B cell (primary cell): Measurements from ENCODE around the gene HOXA9. TPM values are rescaled to one million over a fixed set of nuclear protein-coding genes. Genes with fewer than 3 reads are reported as not detected.

Experiments used
- ATAC-seq: fragments of 200-7000 bp; cut with Tn5 transposase; one replicate; pipeline ENCODE4 v1.10.0; 2021; ENCODE audit warnings: low read depth, mild to moderate bottlenecking, moderate number of reproducible peaks, moderate library complexity
- CTCF ChIA-PET: fragments of 350-600 bp; sonication (Branson Sonifier 250); formaldehyde crosslinking; loops from one replicate; lab custom pipeline; 2021; ENCODE audit warnings: antibody characterized with exemption, inconsistent platforms; lab: Charles Lee
- POLR2A ChIA-PET: fragments of 350-600 bp; sonication (Branson Sonifier 250); formaldehyde crosslinking; loops from one replicate; lab custom pipeline; 2021; ENCODE audit warnings: antibody characterized with exemption; lab: Charles Lee
- DNase-seq: peaks from one replicate; pipeline ENCODE4 v3.0.0; 2013
- H2AFZ ChIP-seq: 2 replicates; pipeline ENCODE4 v1.6.1; 2012; ENCODE audit warnings: mild to moderate bottlenecking, low read depth, low read length; ENCODE audit not compliant: insufficient read depth, poor library complexity, severe bottlenecking
- H3K27ac ChIP-seq, 2 donors: 1 replicate in 1 of 2; 2 replicates in 1 of 2; pipeline ENCODE4 v1.5.1; 2012 to 2013; ENCODE audit warnings: low read length in 2 of 2, mild to moderate bottlenecking in 2 of 2, moderate library complexity in 1 of 2
- H3K27me3 ChIP-seq, 4 experiments: fragments of 200-600 bp in 1 of 4; sonication (generic) in 1 of 4; replicated peaks in 1 of 4; 1 replicate in 2 of 4; 2 replicates in 2 of 4; pipeline versions ENCODE4 v1.6.1 to v1.7.0; 2013 to 2016; ENCODE audit warnings: low read length in 3 of 4, mild to moderate bottlenecking in 2 of 4, mixed read lengths in 1 of 4, moderate library complexity in 1 of 4; ENCODE audit not compliant: insufficient read depth in 4 of 4, control insufficient read depth in 3 of 4; ENCODE audit errors: control extremely low read depth in 1 of 4
- H3K36me3 ChIP-seq, 2 experiments: replicated peaks in 1 of 2; 1 replicate in 1 of 2; 2 replicates in 1 of 2; pipeline versions ENCODE4 v1.6.1 to v1.7.1; 2013; ENCODE audit warnings: low read length in 1 of 2; ENCODE audit not compliant: insufficient read depth in 2 of 2, control insufficient read depth in 1 of 2; ENCODE audit errors: control extremely low read depth in 1 of 2, extremely low read depth in 1 of 2
- H3K4me1 ChIP-seq, 2 donors: fragments of 200-600 bp in 1 of 2; sonication (generic) in 1 of 2; 1 replicate in 1 of 2; 2 replicates in 1 of 2; pipeline versions ENCODE4 v1.5.1 to v1.6.1; 2013 to 2017; ENCODE audit warnings: low read length in 2 of 2; ENCODE audit not compliant: control insufficient read depth in 2 of 2, insufficient read depth in 2 of 2
- H3K4me2 ChIP-seq: replicated peaks from 2 replicates; pipeline ENCODE3; 2012; ENCODE audit warnings: mild to moderate bottlenecking, low read depth, low read length; ENCODE audit not compliant: poor library complexity, severe bottlenecking
- H3K4me3 ChIP-seq, 5 experiments: fragments of 200-600 bp in 1 of 5; sonication (generic) in 1 of 5; 1 replicate in 3 of 5; 2 replicates in 2 of 5; pipeline versions ENCODE4 v1.5.1 to v1.7.0; 2011 to 2016; ENCODE audit warnings: low read length in 4 of 5, mild to moderate bottlenecking in 4 of 5, low read depth in 2 of 5, control low read depth in 1 of 5, moderate library complexity in 1 of 5; ENCODE audit not compliant: insufficient read depth in 1 of 5; ENCODE audit errors: control extremely low read depth in 1 of 5, extremely low read depth in 1 of 5
- H3K79me2 ChIP-seq: fragments of 200-600 bp; sonication (generic); one replicate; pipeline ENCODE4 v1.6.0; 2016; ENCODE audit warnings: low read length; ENCODE audit not compliant: control insufficient read depth, insufficient read depth
- H3K9ac ChIP-seq: fragments of 200-600 bp; sonication (generic); 2 replicates; pipeline ENCODE4 v1.6.1; 2017; ENCODE audit warnings: mild to moderate bottlenecking, low read length, moderate library complexity
- H3K9me3 ChIP-seq, 3 donors: one replicate each; pipeline versions ENCODE4 v1.6.1 to v1.7.1; 2013; ENCODE audit warnings: low read length in 2 of 3; ENCODE audit not compliant: control insufficient read depth in 2 of 3, insufficient read depth in 1 of 3; ENCODE audit errors: control extremely low read depth in 1 of 3
- H4K20me1 ChIP-seq: 2 replicates; pipeline ENCODE4 v1.6.0; 2012; ENCODE audit warnings: mild to moderate bottlenecking, low read length; ENCODE audit not compliant: insufficient read depth, control insufficient read depth, poor library complexity, severe bottlenecking
- H3K27ac Mint-ChIP-seq: one replicate; pipeline ENCODE4 v1.8.0; 2021; ENCODE audit warnings: mixed read lengths
- H3K27me3 Mint-ChIP-seq: one replicate; pipeline ENCODE4 v1.8.0; 2021; ENCODE audit warnings: mixed read lengths
- H3K4me1 Mint-ChIP-seq: one replicate; pipeline ENCODE4 v1.8.0; 2021; ENCODE audit warnings: mixed read lengths
- H3K4me3 Mint-ChIP-seq: one replicate; pipeline ENCODE4 v1.8.0; 2021; ENCODE audit warnings: mixed read lengths
- H3K9me3 Mint-ChIP-seq: one replicate; pipeline ENCODE4 v1.8.0; 2022; ENCODE audit warnings: mixed read lengths; ENCODE audit not compliant: insufficient read depth
- CTCF ChIP-seq: fragments of 200-600 bp; IDR thresholded peaks from one replicate; pipeline ENCODE4 v1.8.0; 2022; ENCODE audit warnings: antibody characterized with exemption, mild to moderate bottlenecking
- EZH2 ChIP-seq: IDR thresholded peaks from 2 replicates; pipeline ENCODE4 v1.6.1; 2012; ENCODE audit warnings: borderline replicate concordance, low read depth, mild to moderate bottlenecking, moderate library complexity, low read length; ENCODE audit not compliant: insufficient read depth, poor library complexity, severe bottlenecking
- WGBS: methylation state at CpG from one replicate; pipeline ENCODE4 v1.1.5; 2013; ENCODE audit warnings: missing lambda C conversion rate; ENCODE audit not compliant: insufficient coverage; 5-methylcytosine and 5-hydroxymethylcytosine counted together
- intact Hi-C: fragments of 100-400 bp; cut with micrococcal nuclease; formaldehyde crosslinking; loops from one replicate; pipeline ENCODE4 v1.10.0; 2022
- polyA plus RNA-seq: library from polyadenylated mRNA; depleted of rRNA; stranded (reverse); fragments of >200 nt; gene quantifications from 2 replicates; pipeline ENCODE4 v1.2.3, GENCODE V29; 2012
- total RNA-seq, 2 donors: library from RNA; stranded (reverse); fragments of 120-200 nt in 1 of 2; gene quantifications; 1 replicate in 1 of 2; 2 replicates in 1 of 2; pipeline versions ENCODE4 v1.2.3 to v1.2.4, GENCODE V29; 2013 to 2022

Gene HOXA9
- total and polyA plus RNA-seq, 2 donors (not counting 1 experiment from before 2014, with no cell fraction given): 0.07 TPM; not detected in 1

GRCh38 chr7:27197137-27198042, 32.1 kb upstream of the HOXA9 start:
- ATAC-seq (no peak), DNase-seq (no peak)
- WGBS: 15% methylated on average over 7 of the region's 18 CpGs
- no peaks in the 10 kb centered on the region for H3K9me3 Mint-ChIP-seq
- CTCF ChIA-PET: interaction anchor here (1.4 to 2.5 kb wide), 3 partner anchors 11 to 49 kb away, joined by 4 to 11 read pairs (median 8); partner anchors contain the start of genes HOXA11 and HOXA6
- no peak overlapping the region for H3K4me3 Mint-ChIP-seq
- Histone ChIP-seq H3K4me1 (peaks cover 47 to 64% of the 10 kb centered on the region in 2 donors), H3K4me3 (no peak overlapping the region), H2AFZ (no peak overlapping the region), H3K9me3 (peaks cover 0 to 51% (median 2%) of the 10 kb centered on the region in 3 donors), H3K27me3 (peaks cover 3 to 82% (median 78%) of the 10 kb centered on the region in 4 experiments), H3K36me3 (no peaks in the 10 kb centered on the region), H3K27ac (no peak overlapping the region), H3K4me2 (no peak overlapping the region), H3K9ac (no peak overlapping the region), H4K20me1 (no peaks in the 10 kb centered on the region), H3K79me2 (no peaks in the 10 kb centered on the region)
- peaks cover 81% of the 10 kb centered on the region for H3K27me3 Mint-ChIP-seq
- TF ChIP-seq CTCF (no peak), EZH2 (no peak)
- POLR2A ChIA-PET: no interaction called here
- intact Hi-C loops: loop anchor here (5.0 to 10.0 kb wide), 2 partner anchors 45 to 407 kb away; partner anchors contain the start of gene EVX1
- H3K4me1 Mint-ChIP-seq: peaks cover 38% of the 10 kb centered on the region
- no peak overlapping the region for H3K27ac Mint-ChIP-seq
